DOHH2 (cell line): Measurements from ENCODE around the gene TTC3.

Source experiments
- H3F3A ChIP-seq: fragments of 200-600 bp; sonication (generic), shearing (Covaris generic); 2 replicates; pipeline ENCODE4 v1.6.0; 2016; ENCODE audit warnings: antibody characterized with exemption, mild to moderate bottlenecking; ENCODE audit not compliant: control insufficient read depth, insufficient read depth
- H3K27ac ChIP-seq: fragments of 200-600 bp; sonication (generic); 2 replicates; pipeline ENCODE4 v1.5.1; 2014; ENCODE audit warnings: low read depth, mild to moderate bottlenecking, low read length, moderate library complexity
- H3K27me3 ChIP-seq: fragments of 200-600 bp; sonication (generic); 2 replicates; pipeline ENCODE4 v1.6.1; 2014; ENCODE audit warnings: mild to moderate bottlenecking, low read length, mixed read lengths; ENCODE audit not compliant: control insufficient read depth
- H3K36me3 ChIP-seq: fragments of 200-600 bp; sonication (generic); 2 replicates; pipeline ENCODE4 v1.6.1; 2014; ENCODE audit warnings: mild to moderate bottlenecking, low read length, moderate library complexity, mixed read lengths; ENCODE audit not compliant: control insufficient read depth
- H3K4me1 ChIP-seq: fragments of 200-600 bp; sonication (generic); 2 replicates; pipeline ENCODE4 v1.6.1; 2014; ENCODE audit warnings: mild to moderate bottlenecking, low read length, mixed read lengths; ENCODE audit not compliant: control insufficient read depth
- H3K4me2 ChIP-seq: fragments of 200-600 bp; sonication (generic); 2 replicates; pipeline ENCODE4 v1.6.0; 2014; ENCODE audit warnings: mild to moderate bottlenecking, low read length, moderate library complexity
- H3K4me3 ChIP-seq: fragments of 200-600 bp; sonication (generic); 2 replicates; pipeline ENCODE4 v1.5.1; 2014; ENCODE audit warnings: mild to moderate bottlenecking, low read length, mixed read lengths
- H3K79me2 ChIP-seq: fragments of 200-600 bp; sonication (generic); 2 replicates; pipeline ENCODE4 v1.6.1; 2014; ENCODE audit warnings: mild to moderate bottlenecking, low read length, mixed read lengths; ENCODE audit not compliant: control insufficient read depth
- H3K9me2 ChIP-seq: fragments of 200-600 bp; sonication (generic); replicated peaks from 2 replicates; pipeline ENCODE4 v1.6.1; 2014; ENCODE audit warnings: mild to moderate bottlenecking, low read length, mixed read lengths; ENCODE audit not compliant: control insufficient read depth
- H3K9me3 ChIP-seq: fragments of 200-600 bp; sonication (generic); 2 replicates; pipeline ENCODE4 v1.6.1; 2014; ENCODE audit warnings: antibody characterized with exemption, low read length, mixed read lengths; ENCODE audit not compliant: control insufficient read depth, insufficient read depth
- H4K20me1 ChIP-seq: fragments of 200-600 bp; sonication (generic); 2 replicates; pipeline ENCODE4 v1.6.0; 2014; ENCODE audit warnings: low read depth, mild to moderate bottlenecking, antibody characterized with exemption, low read length, moderate library complexity; ENCODE audit not compliant: control insufficient read depth, insufficient read depth
- CTCF ChIP-seq: fragments of 200-600 bp; sonication (generic); IDR thresholded peaks from one replicate; pipeline ENCODE4 v1.5.1; 2014; ENCODE audit warnings: antibody characterized with exemption, mild to moderate bottlenecking, low read depth, low read length; ENCODE audit not compliant: poor library complexity, severe bottlenecking
- EZH2phosphoT487 ChIP-seq: fragments of 200-600 bp; sonication (generic); IDR thresholded peaks from 2 replicates; pipeline ENCODE4 v1.6.1; 2017; ENCODE audit warnings: borderline replicate concordance, mild to moderate bottlenecking, antibody characterized with exemption, low read length, moderate library complexity, mixed read lengths

Gene TTC3

DNA sequence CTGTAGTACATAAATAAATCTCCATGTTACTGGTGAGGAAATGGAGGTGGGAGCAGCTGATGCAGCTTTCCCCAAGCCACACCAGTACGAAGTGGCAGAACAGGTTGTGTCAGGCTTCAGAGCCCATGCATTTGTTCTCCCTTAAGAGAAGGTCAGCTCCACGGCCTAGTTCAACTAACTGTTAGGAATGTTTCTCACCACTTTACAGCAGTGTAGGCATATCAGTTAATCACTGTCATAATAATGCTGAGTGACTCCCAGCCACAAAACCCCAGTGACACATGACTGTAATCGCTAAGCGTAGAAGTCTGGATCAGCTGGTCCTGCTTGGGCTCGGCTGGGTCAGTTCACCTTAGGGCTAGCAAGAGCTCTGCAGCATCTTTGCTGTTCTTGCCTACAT, 103.7 kb downstream of the TTC3 start:
- peaks cover 73% of the 10 kb centered on the region for H3K36me3 ChIP-seq
- no peaks in the 10 kb centered on the region for H3K27me3 ChIP-seq
- H3K4me2 ChIP-seq: no peak overlapping the region
- H3K27ac ChIP-seq: no peak overlapping the region
- no peaks in the 10 kb centered on the region for H4K20me1 ChIP-seq
- TF ChIP-seq CTCF (no peak), EZH2phosphoT487 (no peak)
- no peak overlapping the region for H3K4me3 ChIP-seq
- no peaks in the 10 kb centered on the region for H3K9me2 ChIP-seq
- no peaks in the 10 kb centered on the region for H3F3A ChIP-seq
- no peaks in the 10 kb centered on the region for H3K4me1 ChIP-seq
- no peaks in the 10 kb centered on the region for H3K9me3 ChIP-seq
- no peaks in the 10 kb centered on the region for H3K79me2 ChIP-seq

- Histone ChIP-seq H3K36me3 (peaks cover 56% of the 10 kb centered on the region), H3K4me2 (no peak overlapping the region), H3K27me3 (no peaks in the 10 kb centered on the region), H3K9me2 (no peaks in the 10 kb centered on the region), H3F3A (no peaks in the 10 kb centered on the region), H3K4me3 (no peak overlapping the region), H3K79me2 (no peaks in the 10 kb centered on the region), H4K20me1 (no peaks in the 10 kb centered on the region), H3K9me3 (no peaks in the 10 kb centered on the region), H3K4me1 (no peaks in the 10 kb centered on the region), H3K27ac (no peak overlapping the region)
- TF ChIP-seq CTCF (no peak), EZH2phosphoT487 (no peak)
Observed at GRCh38 chr21:37181059-37181458, 108.0 kb downstream of the TTC3 start.

DNA sequence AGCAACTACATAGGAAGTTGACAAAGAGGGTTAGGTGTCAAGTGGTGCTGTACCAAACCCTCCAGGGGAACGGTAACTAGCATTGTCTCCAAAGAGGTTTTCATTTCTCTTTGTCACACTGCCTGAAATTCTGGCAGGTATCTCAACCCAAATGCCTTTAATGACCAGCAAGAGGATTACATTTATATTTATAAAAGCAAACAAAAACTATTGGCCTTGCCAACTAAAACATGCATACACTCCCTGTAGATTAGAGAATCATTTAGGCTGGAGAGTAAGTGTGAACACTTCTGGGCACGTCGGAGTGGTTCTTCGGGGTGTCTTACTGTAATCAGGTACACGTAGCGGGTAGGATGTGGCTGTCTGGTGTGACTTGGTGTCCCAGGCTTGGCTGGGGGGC, 109.2 kb downstream of the TTC3 start:
- H3K27ac ChIP-seq: no peak overlapping the region
- H3K4me1 ChIP-seq: no peaks in the 10 kb centered on the region
- H3K27me3 ChIP-seq: no peaks in the 10 kb centered on the region
- no peaks in the 10 kb centered on the region for H3K79me2 ChIP-seq
- no peaks in the 10 kb centered on the region for H3K9me3 ChIP-seq
- no peak overlapping the region for H3K4me2 ChIP-seq
- peaks cover 52% of the 10 kb centered on the region for H3K36me3 ChIP-seq
- no peaks in the 10 kb centered on the region for H4K20me1 ChIP-seq
- no peak for TF ChIP-seq EZH2phosphoT487
- no peak for TF ChIP-seq CTCF
- H3K9me2 ChIP-seq: no peaks in the 10 kb centered on the region
- H3F3A ChIP-seq: no peaks in the 10 kb centered on the region
- no peak overlapping the region for H3K4me3 ChIP-seq

GRCh38 chr21:37183749-37184148, 110.7 kb downstream of the TTC3 start:
- no peak overlapping the region for H3K4me3 ChIP-seq
- H3K79me2 ChIP-seq: no peaks in the 10 kb centered on the region
- no peaks in the 10 kb centered on the region for H3K9me3 ChIP-seq
- H3K9me2 ChIP-seq: no peaks in the 10 kb centered on the region
- H3K4me1 ChIP-seq: no peaks in the 10 kb centered on the region
- H3F3A ChIP-seq: no peaks in the 10 kb centered on the region
- H4K20me1 ChIP-seq: no peaks in the 10 kb centered on the region
- no peaks in the 10 kb centered on the region for H3K27me3 ChIP-seq
- no peak overlapping the region for H3K27ac ChIP-seq
- TF ChIP-seq EZH2phosphoT487 (no peak), CTCF (no peak)
- peaks cover 51% of the 10 kb centered on the region for H3K36me3 ChIP-seq
- H3K4me2 ChIP-seq: no peak overlapping the region
